OCI-LY1 (cell line): ENCODE data around the gene DDR2.

Experiments
- EZH2 ChIP-seq: fragments of 200-600 bp; sonication (generic), shearing (Covaris generic); IDR thresholded peaks from 2 replicates; pipeline ENCODE4 v1.8.0; 2017; ENCODE audit warnings: borderline replicate concordance, mixed run types, mild to moderate bottlenecking, antibody characterized with exemption, low read length, moderate library complexity, mixed read lengths
- TF ChIP-seq, protein P1 (sequence below): fragments of 200-600 bp; sonication (generic), shearing (Covaris generic); IDR thresholded peaks from 2 replicates; pipeline ENCODE4 v1.5.1; 2017; ENCODE audit warnings: mild to moderate bottlenecking, antibody characterized with exemption, low read length, moderate library complexity, mixed read lengths

DNA sequence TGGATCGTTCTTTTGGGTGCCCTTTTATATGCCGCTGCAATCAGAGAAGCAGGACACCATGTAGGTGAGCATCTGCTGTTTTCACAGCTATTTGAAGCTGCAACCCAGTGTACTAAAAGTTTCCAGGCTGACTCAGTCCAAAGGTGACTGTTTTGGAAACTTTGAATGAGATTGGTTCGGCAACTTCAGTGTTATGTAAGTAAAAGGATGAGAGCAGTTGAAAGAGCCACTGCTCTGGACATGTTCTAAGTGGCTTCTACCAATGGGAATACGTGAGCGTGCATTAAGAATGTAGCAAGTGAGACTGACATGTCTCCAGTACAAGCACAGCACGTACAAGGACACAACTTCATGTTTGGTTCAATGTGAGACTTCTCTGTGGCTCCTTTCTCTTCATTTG lies 55.6 kb downstream of the DDR2 start:
- TF ChIP-seq, protein P1, sequence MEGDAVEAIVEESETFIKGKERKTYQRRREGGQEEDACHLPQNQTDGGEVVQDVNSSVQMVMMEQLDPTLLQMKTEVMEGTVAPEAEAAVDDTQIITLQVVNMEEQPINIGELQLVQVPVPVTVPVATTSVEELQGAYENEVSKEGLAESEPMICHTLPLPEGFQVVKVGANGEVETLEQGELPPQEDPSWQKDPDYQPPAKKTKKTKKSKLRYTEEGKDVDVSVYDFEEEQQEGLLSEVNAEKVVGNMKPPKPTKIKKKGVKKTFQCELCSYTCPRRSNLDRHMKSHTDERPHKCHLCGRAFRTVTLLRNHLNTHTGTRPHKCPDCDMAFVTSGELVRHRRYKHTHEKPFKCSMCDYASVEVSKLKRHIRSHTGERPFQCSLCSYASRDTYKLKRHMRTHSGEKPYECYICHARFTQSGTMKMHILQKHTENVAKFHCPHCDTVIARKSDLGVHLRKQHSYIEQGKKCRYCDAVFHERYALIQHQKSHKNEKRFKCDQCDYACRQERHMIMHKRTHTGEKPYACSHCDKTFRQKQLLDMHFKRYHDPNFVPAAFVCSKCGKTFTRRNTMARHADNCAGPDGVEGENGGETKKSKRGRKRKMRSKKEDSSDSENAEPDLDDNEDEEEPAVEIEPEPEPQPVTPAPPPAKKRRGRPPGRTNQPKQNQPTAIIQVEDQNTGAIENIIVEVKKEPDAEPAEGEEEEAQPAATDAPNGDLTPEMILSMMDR = no peak
- TF ChIP-seq EZH2 = no peak
